CD4-positive, CD25-positive, alpha-beta regulatory T cell (primary cell): Measurements from ENCODE around the gene SRBD1. TPM values are rescaled to one million over a fixed set of nuclear protein-coding genes. Genes with fewer than 3 reads are reported as not detected.
A peak's percentile ranks its signal among the peaks of the same experiment; 100 is the strongest.

ENCODE experiments used
- ATAC-seq, 2 donors: fragments of 150-1000 bp; cut with Tn5 transposase; one replicate each; pipeline ENCODE4 v1.10.0; 2021; ENCODE audit warnings: low read depth in 2 of 2, moderate number of reproducible peaks in 2 of 2, moderate library complexity in 1 of 2
- DNase-seq, 3 donors: peaks; one replicate each; pipeline versions ENCODE4 v3.0.0 to v3.0.0-alpha.2; 2012 to 2022; ENCODE audit warnings: mixed read lengths in 1 of 3
- H3K27ac ChIP-seq: one replicate; pipeline ENCODE4 v1.7.0; 2013; ENCODE audit warnings: mild to moderate bottlenecking, low read length; ENCODE audit not compliant: insufficient read depth, poor library complexity, severe bottlenecking
- H3K27me3 ChIP-seq: one replicate; pipeline ENCODE4 v1.7.0; 2013; ENCODE audit warnings: low read length; ENCODE audit not compliant: control insufficient read depth, insufficient read depth
- H3K36me3 ChIP-seq: one replicate; pipeline ENCODE4 v1.7.0; 2013; ENCODE audit warnings: mild to moderate bottlenecking, low read length, moderate library complexity; ENCODE audit not compliant: control insufficient read depth, insufficient read depth
- H3K4me1 ChIP-seq: 2 replicates; pipeline ENCODE4 v1.7.0; 2013; ENCODE audit warnings: mild to moderate bottlenecking, low read length; ENCODE audit not compliant: insufficient read depth, control insufficient read depth, poor library complexity, severe bottlenecking
- H3K4me3 ChIP-seq: one replicate; pipeline ENCODE4 v1.7.0; 2013; ENCODE audit warnings: low read depth, mild to moderate bottlenecking, low read length, moderate library complexity
- H3K9me3 ChIP-seq, 2 experiments: 1 replicate in 1 of 2; 2 replicates in 1 of 2; pipeline ENCODE4 v1.7.0; 2013; ENCODE audit warnings: low read length in 2 of 2, mild to moderate bottlenecking in 1 of 2, moderate library complexity in 1 of 2; ENCODE audit not compliant: control insufficient read depth in 2 of 2
- H3K27ac Mint-ChIP-seq, 3 donors: one replicate each; pipeline ENCODE4 v1.8.0; 2020 to 2022; ENCODE audit warnings: mild to moderate bottlenecking in 3 of 3, mixed read lengths in 3 of 3, moderate library complexity in 2 of 3
- H3K27me3 Mint-ChIP-seq: one replicate; pipeline ENCODE4 v1.8.0; 2022; ENCODE audit warnings: mild to moderate bottlenecking, mixed read lengths
- H3K36me3 Mint-ChIP-seq: one replicate; pipeline ENCODE4 v1.8.0; 2020; ENCODE audit warnings: mixed read lengths
- H3K4me1 Mint-ChIP-seq, 4 donors: one replicate each; pipeline ENCODE4 v1.8.0; 2020 to 2022; ENCODE audit warnings: mixed read lengths in 4 of 4, mild to moderate bottlenecking in 1 of 4
- H3K4me3 Mint-ChIP-seq, 4 donors: one replicate each; pipeline ENCODE4 v1.8.0; 2020 to 2022; ENCODE audit warnings: mild to moderate bottlenecking in 4 of 4, mixed read lengths in 4 of 4, moderate library complexity in 3 of 4
- H3K9me3 Mint-ChIP-seq, 7 donors: one replicate each; pipeline ENCODE4 v1.8.0; 2020 to 2022; ENCODE audit warnings: mixed read lengths in 7 of 7, mild to moderate bottlenecking in 3 of 7, moderate library complexity in 2 of 7
- polyA plus RNA-seq, 4 donors: library from polyadenylated mRNA; unstranded; fragments of 300-500 nt; fragmentation: Illumina TruSeq; gene quantifications; one replicate each; pipeline ENCODE4 v1.2.3, GENCODE V29; 2021
- total RNA-seq: library from RNA; stranded (reverse); gene quantifications from one replicate; pipeline ENCODE4 v1.2.3, GENCODE V29; 2022

Gene SRBD1
- total and polyA plus RNA-seq, 5 donors from 2014 or later = 7.4 to 18.2 (median 9.4) TPM

- no peaks in the 10 kb centered on the region for H3K9me3 ChIP-seq
- H3K27ac Mint-ChIP-seq = no peak overlapping the region
- H3K27me3 Mint-ChIP-seq = peaks cover 28% of the 10 kb centered on the region
- DNase-seq (no peak), ATAC-seq (no peak)
- H3K27me3 ChIP-seq = peaks cover 16% of the 10 kb centered on the region
- H3K36me3 Mint-ChIP-seq = no peaks in the 10 kb centered on the region
- H3K4me3 ChIP-seq = no peak overlapping the region
- peak overlapping the region in 1 of 4 donors; percentile 32 for H3K4me3 Mint-ChIP-seq
- no peaks in the 10 kb centered on the region for H3K9me3 Mint-ChIP-seq
- H3K27ac ChIP-seq = no peak overlapping the region
- peaks cover 5% of the 10 kb centered on the region for H3K4me1 ChIP-seq
- H3K4me1 Mint-ChIP-seq = peaks cover 0 to 18% (median 9%) of the 10 kb centered on the region in 4 donors
- no peaks in the 10 kb centered on the region for H3K36me3 ChIP-seq
These were observed 3.9 kb upstream of the SRBD1 start for GRCh38 chr2:45614871-45615415.

- Histone ChIP-seq H3K36me3 (no peaks in the 10 kb centered on the region), H3K4me1 (peaks cover 10% of the 10 kb centered on the region), H3K9me3 (no peaks in the 10 kb centered on the region), H3K27ac (no peak overlapping the region), H3K4me3 (no peak overlapping the region), H3K27me3 (peaks cover 11% of the 10 kb centered on the region)
- no peak for DNase-seq
- peaks cover 0 to 23% (median 14%) of the 10 kb centered on the region in 4 donors for H3K4me1 Mint-ChIP-seq
- H3K27ac Mint-ChIP-seq = no peak overlapping the region
- no peaks in the 10 kb centered on the region for H3K9me3 Mint-ChIP-seq
- peak overlapping the region in 1 of 4 donors; percentile 96 for H3K4me3 Mint-ChIP-seq
- peaks cover 22% of the 10 kb centered on the region for H3K27me3 Mint-ChIP-seq
- ATAC-seq = no peak
- H3K36me3 Mint-ChIP-seq = no peaks in the 10 kb centered on the region
These were observed 3.3 kb upstream of the SRBD1 start for GRCh38 chr2:45614330-45614729.

- H3K4me1 Mint-ChIP-seq = peaks cover 3 to 34% (median 20%) of the 10 kb centered on the region in 4 donors
- peak overlapping the region in 1 of 4 donors; percentile 96 for H3K4me3 Mint-ChIP-seq
- peaks cover 10% of the 10 kb centered on the region for H3K4me1 ChIP-seq
- H3K9me3 Mint-ChIP-seq = no peaks in the 10 kb centered on the region
- H3K4me3 ChIP-seq = no peak overlapping the region
- H3K27ac Mint-ChIP-seq = no peak overlapping the region
- ATAC-seq (no peak), DNase-seq (no peak)
- peaks cover 8% of the 10 kb centered on the region for H3K27me3 ChIP-seq
- H3K36me3 Mint-ChIP-seq = no peaks in the 10 kb centered on the region
- H3K9me3 ChIP-seq = no peaks in the 10 kb centered on the region
- peaks cover 16% of the 10 kb centered on the region for H3K27me3 Mint-ChIP-seq
- no peaks in the 10 kb centered on the region for H3K36me3 ChIP-seq
- H3K27ac ChIP-seq = no peak overlapping the region
These were observed 1.7 kb upstream of the SRBD1 start for GRCh38 chr2:45612731-45613130.

DNA sequence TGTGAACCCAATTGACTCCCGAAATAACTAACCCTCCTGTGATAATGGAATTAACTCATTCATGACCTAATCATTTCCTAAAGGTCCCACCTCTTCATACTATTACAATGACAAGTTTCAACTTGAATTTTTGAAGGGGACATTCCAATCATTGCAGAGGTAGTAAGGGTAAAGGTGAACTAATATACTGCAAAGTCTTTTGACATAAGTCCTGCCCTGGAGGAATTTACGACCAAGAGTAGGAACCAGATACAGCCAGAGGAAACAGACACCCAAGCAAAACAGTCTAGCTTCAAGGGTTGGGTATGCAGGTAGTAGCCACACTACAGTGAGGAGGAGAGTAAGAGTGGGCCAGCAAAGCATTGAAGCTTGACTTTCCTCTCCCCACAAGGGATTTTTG is 1.2 kb upstream of the SRBD1 start:
- peak overlapping the region in 2 of 3 donors; percentile 19 to 98 for H3K27ac Mint-ChIP-seq
- peaks cover 3 to 35% (median 20%) of the 10 kb centered on the region in 4 donors for H3K4me1 Mint-ChIP-seq
- no peaks in the 10 kb centered on the region for H3K36me3 Mint-ChIP-seq
- no peak overlapping the region for H3K4me3 ChIP-seq
- no peak for ATAC-seq
- no peak overlapping the region for H3K27ac ChIP-seq
- H3K9me3 Mint-ChIP-seq = no peaks in the 10 kb centered on the region
- peak overlapping the region in 3 of 4 donors; percentile 91 to 98 (median 96) for H3K4me3 Mint-ChIP-seq
- peaks cover 10% of the 10 kb centered on the region for H3K4me1 ChIP-seq
- no peaks in the 10 kb centered on the region for H3K36me3 ChIP-seq
- H3K27me3 ChIP-seq = peaks cover 5% of the 10 kb centered on the region
- H3K27me3 Mint-ChIP-seq = peaks cover 11% of the 10 kb centered on the region
- no peak for DNase-seq
- H3K9me3 ChIP-seq = no peaks in the 10 kb centered on the region

DNA sequence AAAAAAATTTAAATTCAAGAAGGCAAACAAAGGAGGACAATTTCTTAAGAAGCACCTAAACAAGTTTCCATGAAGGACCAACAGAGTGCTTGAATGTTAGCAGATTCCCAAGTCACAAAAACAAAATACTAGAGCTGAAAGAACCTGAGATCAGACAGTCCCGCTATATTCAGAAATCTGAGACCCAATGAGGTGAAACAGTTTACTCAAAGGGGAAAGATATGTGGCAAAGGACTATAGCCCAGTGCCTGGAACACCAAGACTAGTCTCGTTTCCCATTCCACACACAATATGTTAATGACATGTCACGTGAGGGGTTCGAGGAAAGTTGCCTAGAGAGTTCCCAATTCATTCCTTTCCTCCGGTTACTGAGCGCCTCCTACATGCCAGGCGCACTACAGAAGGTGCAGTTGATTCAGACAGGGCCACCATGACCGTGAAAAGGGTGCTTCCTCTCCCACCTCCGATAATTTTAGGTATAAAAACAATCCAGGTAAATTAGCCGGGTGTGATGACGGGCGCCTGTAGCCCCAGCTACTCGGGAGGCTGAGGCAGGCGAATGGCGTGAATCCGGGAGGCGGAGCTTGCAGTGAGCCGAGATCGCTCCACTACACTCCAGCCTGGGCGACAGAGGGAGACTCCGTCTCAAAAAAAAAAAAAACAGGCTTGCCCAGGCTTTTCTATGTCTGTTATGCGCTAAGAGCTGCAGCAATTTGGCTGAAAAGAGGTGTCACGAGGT is 617 bp downstream of the SRBD1 start:
- H3K9me3 Mint-ChIP-seq = no peaks in the 10 kb centered on the region
- Histone ChIP-seq H3K36me3 (no peaks in the 10 kb centered on the region), H3K4me1 (peaks cover 10% of the 10 kb centered on the region), H3K27ac (peak overlapping the region; percentile 85), H3K4me3 (peak overlapping the region; percentile 96), H3K9me3 (no peaks in the 10 kb centered on the region), H3K27me3 (no peaks in the 10 kb centered on the region)
- H3K27me3 Mint-ChIP-seq = no peaks in the 10 kb centered on the region
- no peaks in the 10 kb centered on the region for H3K36me3 Mint-ChIP-seq
- H3K27ac Mint-ChIP-seq = peak overlapping the region; percentile 97 to 98 (median 98)
- DNase-seq (peak; percentile 29 to 39 (median 34)), ATAC-seq (peak; percentile 46 to 51)
- H3K4me3 Mint-ChIP-seq = peak overlapping the region; percentile 91 to 98 (median 96)
- H3K4me1 Mint-ChIP-seq = peaks cover 3 to 35% (median 20%) of the 10 kb centered on the region in 4 donors

- no peak overlapping the region for H3K4me3 ChIP-seq
- Mint-ChIP-seq H3K27me3 (no peaks in the 10 kb centered on the region), H3K27ac (peak overlapping the region in 1 of 3 donors; percentile 33), H3K4me3 (peak overlapping the region in 1 of 4 donors; percentile 63), H3K4me1 (peaks cover 3 to 39% (median 21%) of the 10 kb centered on the region in 4 donors), H3K9me3 (no peaks in the 10 kb centered on the region), H3K36me3 (peaks cover 19% of the 10 kb centered on the region)
- H3K36me3 ChIP-seq = peaks cover 7% of the 10 kb centered on the region
- ATAC-seq = no peak
- H3K4me1 ChIP-seq = peaks cover 10% of the 10 kb centered on the region
- H3K27me3 ChIP-seq = no peaks in the 10 kb centered on the region
- H3K9me3 ChIP-seq = no peaks in the 10 kb centered on the region
- no peak for DNase-seq
- H3K27ac ChIP-seq = no peak overlapping the region
These were observed 3.4 kb downstream of the SRBD1 start for GRCh38 chr2:45607701-45608100.

- no peaks in the 10 kb centered on the region for H3K27me3 ChIP-seq
- no peak overlapping the region for H3K27ac Mint-ChIP-seq
- ATAC-seq (no peak), DNase-seq (no peak)
- H3K36me3 Mint-ChIP-seq = peaks cover 25% of the 10 kb centered on the region
- peaks cover 3 to 41% (median 22%) of the 10 kb centered on the region in 4 donors for H3K4me1 Mint-ChIP-seq
- no peak overlapping the region for H3K4me3 Mint-ChIP-seq
- H3K4me3 ChIP-seq = no peak overlapping the region
- H3K9me3 ChIP-seq = no peaks in the 10 kb centered on the region
- H3K27me3 Mint-ChIP-seq = no peaks in the 10 kb centered on the region
- no peak overlapping the region for H3K27ac ChIP-seq
- H3K36me3 ChIP-seq = peaks cover 11% of the 10 kb centered on the region
- no peaks in the 10 kb centered on the region for H3K9me3 Mint-ChIP-seq
- H3K4me1 ChIP-seq = peaks cover 10% of the 10 kb centered on the region
These were observed 4.3 kb downstream of the SRBD1 start for GRCh38 chr2:45606796-45607195.
